Mesenteric fat pad (tissue), 1 donor: ENCODE results near the gene TRIM77. TPM values are rescaled to one million over a fixed set of nuclear protein-coding genes. Genes with fewer than 3 reads are reported as not detected.
"Not testable (repeated sequence)": the region's sequence is repeated elsewhere in the genome, so short reads cannot be mapped to it uniquely, and the experiment has no call there.

Source experiments
- DNase-seq: peaks from one replicate; pipeline ENCODE4 v3.0.0-alpha.2; 2020; ENCODE audit warnings: low spot score
- long read RNA-seq: library from polyadenylated mRNA; unstranded; transcript quantifications from one replicate; pipeline ENCODE4 v2.0.0, GENCODE V29; 2020
- total RNA-seq: library from RNA; stranded (reverse); fragmentation: NEBNext Ultra II Directional; extraction: Animal tissue kit (Norgen Biotek cat#: 25700); gene quantifications from one replicate; pipeline ENCODE4 v1.2.1, GENCODE V29; 2021
- donor health status: DM: yes; HTN: yes; CAD: no.

The TRIM77 gene, protein sequence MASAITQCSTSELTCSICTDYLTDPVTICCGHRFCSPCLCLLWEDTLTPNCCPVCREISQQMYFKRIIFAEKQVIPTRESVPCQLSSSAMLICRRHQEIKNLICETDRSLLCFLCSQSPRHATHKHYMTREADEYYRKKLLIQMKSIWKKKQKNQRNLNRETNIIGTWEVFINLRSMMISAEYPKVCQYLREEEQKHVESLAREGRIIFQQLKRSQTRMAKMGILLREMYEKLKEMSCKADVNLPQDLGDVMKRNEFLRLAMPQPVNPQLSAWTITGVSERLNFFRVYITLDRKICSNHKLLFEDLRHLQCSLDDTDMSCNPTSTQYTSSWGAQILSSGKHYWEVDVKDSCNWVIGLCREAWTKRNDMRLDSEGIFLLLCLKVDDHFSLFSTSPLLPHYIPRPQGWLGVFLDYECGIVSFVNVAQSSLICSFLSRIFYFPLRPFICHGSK
- total RNA-seq: not detected
- long read RNA-seq: 0 reads

DNA sequence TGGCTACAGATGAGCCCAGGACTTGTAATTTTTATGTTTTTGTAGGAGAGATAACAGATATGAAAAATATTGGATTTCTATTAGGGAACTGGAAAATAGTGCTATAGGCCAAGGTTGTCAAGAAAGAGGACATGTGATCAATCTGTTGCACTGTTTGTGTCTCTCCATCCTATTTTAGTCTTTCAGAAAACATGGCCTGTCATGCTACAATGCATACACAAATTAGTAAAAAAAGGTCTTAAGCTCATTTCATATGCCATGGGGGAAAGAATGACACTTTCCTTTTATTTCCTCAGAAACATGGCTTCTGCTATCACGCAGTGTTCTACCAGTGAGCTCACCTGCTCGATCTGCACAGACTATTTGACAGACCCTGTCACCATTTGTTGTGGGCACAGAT, at the start of gene TRIM77:
TSS of gene TRIM77 (plus strand) at position 301 of the 400 bp plus-strand sequence. CDS start at position 301, 0 bp downstream.
- not testable (repeated sequence) for DNase-seq

DNA sequence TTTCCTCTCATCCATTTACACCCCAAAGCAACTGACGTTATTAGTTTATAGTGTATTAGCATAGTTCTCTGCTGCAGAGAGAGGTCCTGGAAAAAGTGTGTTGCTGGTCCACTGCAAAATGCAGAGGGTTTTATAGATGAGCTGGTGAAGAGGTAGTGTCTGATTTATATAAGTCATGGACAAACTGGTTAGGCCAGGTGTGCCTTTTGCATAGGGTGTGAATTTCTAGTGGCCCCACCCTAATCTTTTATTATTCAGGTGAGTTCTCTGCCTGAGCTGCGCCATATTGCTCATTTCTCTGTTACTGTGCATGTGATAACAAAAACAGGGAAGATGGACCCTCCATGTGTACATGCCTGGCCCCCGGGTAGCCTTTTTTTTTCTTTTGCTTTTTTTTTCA, 43.1 kb upstream of the TRIM77 start:
- no peak for DNase-seq

DNA sequence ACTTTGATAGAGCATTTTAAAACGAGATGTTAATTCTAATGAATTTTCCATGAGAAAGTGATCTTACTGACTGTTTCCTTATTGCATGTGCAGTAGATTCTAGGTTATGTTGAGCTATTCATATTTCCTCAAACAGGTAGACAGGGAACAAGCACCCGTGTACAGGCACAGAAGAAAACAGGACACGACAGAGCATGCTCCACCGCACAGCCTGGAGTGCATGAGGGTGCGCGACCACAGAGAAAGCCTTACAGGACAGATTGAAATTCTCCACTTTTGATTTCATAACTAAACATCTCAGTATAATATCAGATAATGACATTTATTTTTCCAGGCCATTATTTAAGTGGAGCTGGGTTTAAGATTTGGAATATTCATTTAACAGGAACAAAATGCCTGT, 41.9 kb upstream of the TRIM77 start:
- DNase-seq: not testable (repeated sequence)

DNA sequence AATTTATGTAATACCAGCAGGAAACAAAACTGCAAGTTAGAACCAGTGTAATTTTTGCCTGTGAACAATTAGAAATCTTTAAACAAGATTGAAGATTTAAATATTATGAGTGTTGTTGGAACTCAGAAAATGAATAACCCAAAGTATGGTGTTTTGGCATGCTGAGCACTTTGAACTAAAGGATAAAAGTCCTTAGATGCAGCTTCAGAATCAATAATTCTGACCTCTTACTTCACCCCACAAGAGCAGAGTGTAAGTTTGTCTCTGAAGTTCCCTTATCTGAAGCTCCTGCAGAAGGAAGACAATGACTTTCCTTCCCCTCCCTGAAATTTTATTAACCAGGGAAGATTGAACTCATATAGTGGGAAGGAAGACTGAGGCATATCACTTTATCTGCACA, 40.5 kb upstream of the TRIM77 start:
- not testable (repeated sequence) for DNase-seq

DNA sequence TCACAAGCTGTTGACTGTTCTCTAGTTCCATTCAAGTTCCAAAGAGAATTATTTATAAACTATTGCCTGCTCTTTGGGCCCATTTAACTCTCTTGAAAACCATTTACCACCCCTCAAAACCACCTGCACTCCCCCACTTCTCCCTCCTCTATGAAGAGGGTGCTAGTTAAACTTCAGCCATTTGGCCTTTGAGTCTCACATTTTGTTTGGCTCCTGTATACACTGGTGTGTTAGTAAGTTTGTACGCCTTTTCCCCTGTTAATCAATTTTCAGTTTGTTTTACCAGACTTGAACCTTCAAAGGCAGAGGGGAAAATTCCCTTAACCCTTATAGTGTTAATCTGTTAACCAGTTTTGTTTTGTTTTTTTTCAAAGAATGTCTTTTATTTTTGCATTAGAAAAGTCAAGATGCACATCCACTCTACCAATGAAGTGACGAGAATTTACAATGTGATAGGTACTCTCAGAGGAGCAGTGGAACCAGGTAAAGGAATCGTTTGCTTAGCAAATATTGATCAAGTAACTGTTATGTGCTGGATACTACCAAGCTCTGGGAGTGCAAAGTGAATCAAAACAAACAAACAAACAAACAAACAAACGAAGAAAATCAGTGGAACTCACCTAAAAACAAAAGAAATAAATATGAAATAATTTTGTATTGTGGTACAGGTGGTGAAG, 40.0 kb upstream of the TRIM77 start:
- DNase-seq: not testable (repeated sequence)

DNA sequence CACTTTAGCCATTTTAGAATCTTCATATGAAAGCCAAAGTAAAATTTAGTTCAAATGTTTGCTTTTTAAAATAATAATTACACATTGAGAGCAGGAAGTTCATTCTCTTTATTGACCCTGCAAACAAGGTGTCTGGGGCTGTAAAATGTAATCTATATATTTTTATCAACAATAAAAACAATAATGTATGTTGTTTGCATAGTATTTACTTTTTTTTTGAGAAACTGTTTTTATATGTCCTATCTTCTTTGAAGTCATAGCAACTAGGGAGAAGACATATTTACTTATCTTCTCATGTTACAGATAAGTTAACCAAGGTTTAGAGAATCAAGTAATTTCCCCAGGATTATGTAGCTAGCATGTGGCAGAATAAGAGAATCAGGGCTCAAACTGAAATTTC, 37.6 kb upstream of the TRIM77 start:
- DNase-seq: not testable (repeated sequence)

DNA sequence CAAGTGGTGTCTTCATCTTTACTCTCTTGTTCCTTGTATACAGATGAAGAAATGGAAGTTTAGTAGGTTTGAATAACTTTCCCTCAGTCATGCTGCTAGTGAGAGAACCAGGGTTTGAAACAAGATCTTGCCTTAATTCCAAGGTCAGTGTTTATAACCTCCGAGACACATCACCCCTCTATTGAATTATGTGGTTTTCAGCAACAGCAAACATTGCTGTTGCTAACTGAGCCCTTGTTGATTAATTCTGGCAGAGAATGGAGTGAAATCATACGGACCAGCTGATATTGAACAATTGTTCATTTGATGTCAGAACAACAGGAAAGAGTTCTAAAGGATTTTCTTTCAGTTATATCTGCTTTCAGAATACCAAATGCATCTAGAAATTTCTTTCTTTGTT, 36.7 kb upstream of the TRIM77 start:
- not testable (repeated sequence) for DNase-seq

DNA sequence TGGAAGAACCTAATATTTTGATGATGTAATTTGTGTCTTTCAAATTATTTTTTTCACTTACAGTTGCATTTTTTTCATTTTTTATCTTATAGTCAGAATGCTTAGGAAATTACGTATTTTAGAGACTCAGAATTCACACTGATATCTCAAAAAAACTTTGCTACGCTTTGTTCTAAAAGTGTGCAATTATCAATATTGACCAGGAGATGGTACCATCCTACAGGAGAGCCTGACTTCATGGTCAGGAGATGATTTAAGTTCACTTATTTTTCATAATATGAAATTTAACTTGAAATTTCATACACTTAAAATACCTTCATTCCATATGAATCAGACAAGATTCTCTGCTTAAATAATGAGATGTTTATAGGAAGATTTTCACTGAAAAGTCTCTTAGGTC, 34.7 kb upstream of the TRIM77 start:
- DNase-seq: not testable (repeated sequence)

DNA sequence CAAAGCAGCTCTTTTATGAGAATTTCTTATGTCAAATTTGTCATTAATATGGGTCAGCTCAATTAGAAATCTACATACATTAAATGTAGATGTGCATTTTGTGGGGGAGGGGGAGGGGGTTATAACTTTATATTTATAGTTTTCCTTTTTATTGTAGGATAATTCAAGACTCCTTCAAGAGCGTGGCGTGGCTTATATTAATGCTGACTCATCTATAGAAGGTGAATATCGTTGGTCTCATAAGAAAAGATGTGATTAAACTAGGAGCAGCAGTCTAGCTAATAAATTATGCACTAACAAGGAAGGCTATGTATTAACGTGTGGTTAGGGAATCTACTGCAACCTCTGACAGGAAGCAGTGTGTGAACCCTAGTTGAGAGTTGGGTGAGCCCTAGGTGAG, 34.2 kb upstream of the TRIM77 start:
- not testable (repeated sequence) for DNase-seq

DNA sequence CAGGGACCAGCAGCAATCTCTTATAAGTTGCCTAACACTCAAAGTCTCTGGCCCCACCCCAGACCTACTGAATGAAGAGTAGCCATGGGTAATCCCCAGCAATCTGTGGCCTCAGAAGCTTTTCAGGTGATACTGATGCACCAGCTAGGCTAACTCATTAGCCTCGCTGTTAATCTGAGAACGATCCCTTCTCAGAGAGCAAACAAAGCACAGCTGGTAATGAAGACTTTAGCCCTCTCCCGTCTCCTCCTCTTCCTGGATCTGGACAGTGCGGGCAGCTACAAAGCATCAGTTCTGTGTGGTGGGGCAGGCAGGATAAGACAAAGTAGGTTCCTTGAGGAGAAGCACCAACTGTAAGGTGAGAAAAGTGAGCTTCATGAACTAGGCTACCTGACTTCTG, 3.0 kb upstream of the TRIM77 start:
- not testable (repeated sequence) for DNase-seq

DNA sequence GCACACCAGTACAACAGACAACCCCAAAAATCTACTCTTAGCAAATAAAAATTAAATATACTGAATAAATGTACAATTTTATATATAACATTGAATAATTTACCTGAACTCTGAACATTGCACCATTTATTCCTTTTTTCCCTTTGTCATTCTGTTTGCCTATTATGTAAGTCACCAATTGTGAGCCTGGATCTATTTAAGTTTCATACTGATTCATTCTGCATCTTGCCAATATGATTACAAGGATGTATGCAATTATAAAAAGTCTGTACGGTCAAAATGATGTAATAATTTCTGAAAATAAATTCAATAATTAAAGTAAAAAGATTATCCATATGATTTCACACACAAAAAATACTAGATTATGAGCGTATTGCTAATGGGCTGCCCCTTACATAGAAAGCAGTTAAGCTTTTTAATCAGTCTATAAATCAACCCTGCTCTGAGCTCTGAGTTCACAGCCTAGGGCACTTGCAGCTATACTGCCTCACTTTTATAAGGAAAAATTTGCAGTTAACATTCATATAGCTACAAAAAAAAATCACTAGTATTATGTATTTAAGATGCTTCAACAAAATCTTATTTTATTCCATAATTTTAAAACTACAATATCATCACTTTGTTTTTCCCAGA, 14.9 kb downstream of the TRIM77 start:
- DNase-seq: not testable (repeated sequence)

DNA sequence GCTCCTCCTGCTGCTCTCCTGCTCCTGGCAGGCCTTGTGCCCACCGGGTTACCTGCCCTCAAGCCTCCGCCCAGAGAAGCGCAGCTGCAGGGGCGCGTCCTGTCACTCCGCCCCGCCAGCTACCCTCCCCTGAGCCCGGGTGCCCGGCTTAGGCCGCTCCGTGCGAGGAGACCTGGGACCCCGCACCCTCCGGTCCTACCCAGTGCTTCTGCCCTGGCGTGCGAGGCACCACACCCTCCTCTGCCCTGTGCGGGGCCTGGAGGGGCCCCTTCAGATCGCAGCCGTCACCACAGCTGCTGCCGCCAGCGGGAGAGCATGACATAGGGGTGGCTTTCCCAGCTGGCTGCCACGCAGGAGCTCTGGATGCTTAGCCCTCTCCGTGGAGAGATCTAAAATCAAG, 20.1 kb downstream of the TRIM77 start:
- DNase-seq: not testable (repeated sequence)

DNA sequence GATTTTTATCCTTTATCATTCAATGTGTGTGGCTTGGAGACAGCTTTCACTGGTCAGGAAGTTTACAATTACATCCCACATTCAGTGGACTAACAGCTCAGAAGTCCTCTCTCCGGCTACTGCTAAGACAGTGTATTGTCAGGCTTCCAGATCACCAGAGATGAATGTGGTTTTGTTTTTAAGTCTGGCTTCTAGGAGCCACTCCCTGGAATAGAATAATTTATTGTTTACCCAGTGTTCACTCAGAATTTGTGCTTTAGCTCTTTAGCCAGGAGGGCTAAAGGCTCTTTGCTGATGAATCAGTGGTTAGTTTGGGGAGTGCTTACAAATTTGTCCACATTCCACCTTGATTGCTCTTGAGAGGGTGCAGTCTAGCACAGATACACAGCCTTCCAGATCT, 26.5 kb downstream of the TRIM77 start:
- DNase-seq: no peak

DNA sequence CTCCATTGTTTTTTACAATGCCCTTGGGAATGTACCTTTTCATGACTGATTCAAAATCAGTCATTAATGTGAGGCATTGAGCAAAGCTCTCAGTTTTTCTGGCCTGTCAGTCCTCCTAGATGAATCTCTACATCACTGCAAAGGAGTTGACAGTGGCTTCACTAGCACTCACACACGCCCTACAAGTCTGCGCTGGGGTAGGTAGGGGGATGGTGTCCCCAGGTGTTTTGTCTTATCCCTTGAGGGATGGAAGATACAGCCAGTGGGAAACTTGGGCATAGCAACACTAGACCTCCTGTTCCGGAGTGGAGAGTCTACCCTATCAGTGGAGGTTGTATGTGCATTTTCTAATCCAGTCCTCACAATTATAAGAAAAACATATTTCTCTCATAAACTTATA, 27.0 kb downstream of the TRIM77 start:
- DNase-seq: no peak

DNA sequence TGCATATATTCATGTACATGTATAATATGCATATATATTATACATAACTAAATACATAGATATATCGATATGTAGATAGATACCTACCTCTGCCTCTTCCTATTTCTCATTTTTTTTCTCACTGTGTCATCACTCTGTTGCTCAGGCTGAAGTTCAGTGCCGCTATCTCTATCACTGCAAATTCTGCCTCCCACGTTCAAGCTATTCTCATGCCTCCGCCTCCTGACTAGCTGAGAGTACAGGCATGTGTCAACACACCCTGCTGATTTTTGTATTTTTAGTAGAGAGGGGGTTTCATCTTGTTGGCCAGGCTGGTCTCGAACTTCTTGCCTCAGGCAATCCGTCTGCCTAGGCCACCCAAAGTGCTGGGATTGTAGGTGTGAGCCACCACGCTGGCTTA, 31.3 kb downstream of the TRIM77 start:
- DNase-seq: not testable (repeated sequence)

DNA sequence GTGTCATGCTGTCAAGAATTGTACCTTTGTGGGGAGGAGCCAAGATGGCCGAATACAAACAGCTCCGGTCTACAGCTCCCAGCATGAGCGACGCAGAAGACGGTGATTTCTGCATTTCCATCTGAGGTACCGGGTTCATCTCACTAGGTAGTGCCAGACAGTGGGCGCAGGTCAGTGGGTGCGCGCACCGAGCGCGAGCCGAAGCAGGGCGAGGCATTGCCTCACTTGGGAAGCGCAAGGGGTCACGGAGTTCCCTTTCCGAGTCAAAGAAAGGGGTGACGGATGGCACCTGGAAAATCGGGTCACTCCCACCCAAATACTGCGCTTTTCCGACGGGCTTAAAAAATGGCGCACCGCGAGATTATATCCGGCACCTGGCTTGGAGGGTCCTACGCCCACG, 34.1 kb downstream of the TRIM77 start:
- DNase-seq: not testable (repeated sequence)

DNA sequence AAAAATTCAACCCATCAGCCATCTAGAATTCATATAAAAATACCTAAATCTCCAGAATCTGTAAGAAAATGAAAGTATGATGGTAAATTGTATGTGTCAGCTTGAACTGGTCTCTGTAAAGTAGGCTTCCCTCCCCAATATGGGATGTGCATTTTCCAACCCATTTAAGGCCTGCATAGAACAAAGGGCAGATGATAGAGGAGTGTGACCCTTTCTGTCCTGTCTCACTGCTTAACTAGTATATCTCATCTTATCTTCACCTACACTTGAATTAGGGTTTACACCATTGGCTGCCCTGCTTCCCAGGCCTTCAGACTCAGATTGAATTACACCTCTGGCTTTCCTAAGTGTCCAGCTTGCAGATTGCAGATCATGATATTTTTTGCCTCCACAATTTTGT, 40.7 kb downstream of the TRIM77 start:
- not testable (repeated sequence) for DNase-seq

Other genes with a start within 250 kb of the TRIM77 start
- gene NOX4, start 218.9 kb upstream of the TRIM77 start, total RNA-seq: 11.4 TPM
- not detected for gene TRIM49, start 98.3 kb downstream of the TRIM77 start, total RNA-seq
- gene TRIM64B, start 168.2 kb downstream of the TRIM77 start, total RNA-seq: not detected
- not detected for gene TRIM49D1, start 211.9 kb downstream of the TRIM77 start, total RNA-seq
- gene TRIM49D2, start 213.8 kb downstream of the TRIM77 start, total RNA-seq: not detected